Mucosa of descending colon (tissue), 3 donors: ENCODE measurements around the gene ZCCHC14. TPM values are rescaled to one million over a fixed set of nuclear protein-coding genes. Genes with fewer than 3 reads are reported as not detected.

ENCODE experiments used
- ATAC-seq: fragments of 200-7000 bp; cut with Tn5 transposase; one replicate; pipeline ENCODE4 v1.9.1; 2020; ENCODE audit warnings: mild to moderate bottlenecking, moderate library complexity
- DNase-seq, 3 donors: peaks; one replicate each; pipeline ENCODE4 v3.0.0-alpha.2; 2020
- H3K36me3 ChIP-seq: fragments of 200-600 bp; one replicate; pipeline ENCODE4 v1.8.0; 2021; ENCODE audit warnings: low read depth, mild to moderate bottlenecking
- H3K4me1 ChIP-seq: fragments of 200-600 bp; one replicate; pipeline ENCODE4 v1.8.0; 2021; ENCODE audit warnings: low read depth, mild to moderate bottlenecking
- H3K4me3 ChIP-seq: fragments of 200-600 bp; one replicate; pipeline ENCODE4 v1.8.0; 2021; ENCODE audit warnings: mild to moderate bottlenecking
- H3K9me3 ChIP-seq: fragments of 200-600 bp; one replicate; pipeline ENCODE4 v1.8.0; 2021; ENCODE audit warnings: mild to moderate bottlenecking
- intact Hi-C, 2 donors: fragments of 100-400 bp; cut with DNase I in 1 of 2; cut with micrococcal nuclease in 1 of 2; formaldehyde crosslinking; loops; one replicate each; pipeline versions ENCODE4 v1.11.0 to v1.11.1; 2022; cut with DNase I, micrococcal nuclease
- total RNA-seq, 3 donors: library from RNA; stranded (reverse); fragmentation: NEBNext Ultra II Directional in 2 of 3; extraction: Animal tissue kit (Norgen Biotek cat#: 25700) in 2 of 3; gene quantifications; one replicate each; pipeline versions ENCODE4 v1.2.1 to v1.2.4, GENCODE V29; 2021 to 2023
- TF ChIP-seq, protein P1 (sequence below): fragments of 200-600 bp; IDR thresholded peaks from one replicate; pipeline ENCODE4 v1.8.0; 2022; ENCODE audit warnings: antibody characterized with exemption, mild to moderate bottlenecking
- donor health status: DM: no; HTN: no; CAD: no; lungs with moderate emphysema.
- donor health status: DM: no; HTN: no; CAD: no.
- donor health status: DM: no; HTN: yes; CAD: no.

Gene ZCCHC14
- total RNA-seq, 3 donors from 2014 or later: 30.3 to 36.4 (median 32.3) TPM

DNA sequence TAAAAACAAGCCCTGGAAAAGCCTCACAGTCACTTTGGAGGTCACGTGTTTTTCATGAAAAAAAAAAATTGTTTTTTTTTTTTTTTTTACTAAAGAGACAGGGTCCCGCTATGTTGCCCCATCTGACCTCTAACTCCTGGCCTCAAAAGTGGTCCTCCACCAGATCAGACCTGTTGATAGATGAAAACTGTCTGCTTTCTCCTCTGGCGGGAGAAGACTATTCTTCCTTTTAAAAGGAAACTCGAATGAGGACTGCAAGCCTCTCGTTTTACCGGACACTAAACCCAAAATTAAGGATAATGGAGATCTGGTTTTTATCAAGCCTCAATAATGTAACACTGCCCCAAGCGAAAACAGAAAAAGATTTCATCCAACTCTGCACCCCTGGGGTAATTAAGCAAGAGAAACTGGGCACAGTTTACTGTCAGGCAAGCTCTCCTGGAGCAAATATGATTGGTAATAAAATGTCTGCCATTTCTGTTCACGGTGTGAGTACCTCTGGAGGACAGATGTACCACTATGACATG is 25.8 kb downstream of the ZCCHC14 start:
- ATAC-seq: no peak
- Histone ChIP-seq H3K4me1 (peaks cover 28% of the 10 kb centered on the region), H3K36me3 (no peaks in the 10 kb centered on the region), H3K4me3 (no peak overlapping the region), H3K9me3 (no peaks in the 10 kb centered on the region)
- intact Hi-C loops: no loop called here
- TF ChIP-seq, protein P1, sequence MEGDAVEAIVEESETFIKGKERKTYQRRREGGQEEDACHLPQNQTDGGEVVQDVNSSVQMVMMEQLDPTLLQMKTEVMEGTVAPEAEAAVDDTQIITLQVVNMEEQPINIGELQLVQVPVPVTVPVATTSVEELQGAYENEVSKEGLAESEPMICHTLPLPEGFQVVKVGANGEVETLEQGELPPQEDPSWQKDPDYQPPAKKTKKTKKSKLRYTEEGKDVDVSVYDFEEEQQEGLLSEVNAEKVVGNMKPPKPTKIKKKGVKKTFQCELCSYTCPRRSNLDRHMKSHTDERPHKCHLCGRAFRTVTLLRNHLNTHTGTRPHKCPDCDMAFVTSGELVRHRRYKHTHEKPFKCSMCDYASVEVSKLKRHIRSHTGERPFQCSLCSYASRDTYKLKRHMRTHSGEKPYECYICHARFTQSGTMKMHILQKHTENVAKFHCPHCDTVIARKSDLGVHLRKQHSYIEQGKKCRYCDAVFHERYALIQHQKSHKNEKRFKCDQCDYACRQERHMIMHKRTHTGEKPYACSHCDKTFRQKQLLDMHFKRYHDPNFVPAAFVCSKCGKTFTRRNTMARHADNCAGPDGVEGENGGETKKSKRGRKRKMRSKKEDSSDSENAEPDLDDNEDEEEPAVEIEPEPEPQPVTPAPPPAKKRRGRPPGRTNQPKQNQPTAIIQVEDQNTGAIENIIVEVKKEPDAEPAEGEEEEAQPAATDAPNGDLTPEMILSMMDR: no peak
- DNase-seq: no peak

DNA sequence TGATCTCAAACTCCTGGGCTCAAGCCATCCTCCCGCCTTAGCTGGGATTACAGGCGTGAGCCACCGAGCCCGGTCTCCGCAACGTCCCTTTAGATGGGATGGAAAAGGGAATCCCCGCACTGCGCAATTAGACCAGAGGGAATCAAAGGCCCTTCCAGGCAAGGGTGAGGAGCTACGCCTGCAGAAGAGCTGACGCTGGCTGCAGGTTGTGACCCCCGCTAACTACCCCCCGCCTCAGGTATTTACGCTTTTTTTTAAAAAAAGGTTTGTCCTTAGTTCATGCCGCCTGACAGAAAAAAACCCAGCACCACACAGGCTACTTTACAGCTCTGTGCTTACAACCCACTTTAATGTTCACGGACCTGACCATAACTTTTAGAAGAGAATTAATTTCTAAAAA is 26.9 kb downstream of the ZCCHC14 start:
- no peak for ATAC-seq
- Histone ChIP-seq H3K4me1 (peaks cover 28% of the 10 kb centered on the region), H3K36me3 (peaks cover 4% of the 10 kb centered on the region), H3K4me3 (no peak overlapping the region), H3K9me3 (no peaks in the 10 kb centered on the region)
- DNase-seq: no peak
- intact Hi-C loops: no loop called here
- TF ChIP-seq, protein P1: no peak

DNA sequence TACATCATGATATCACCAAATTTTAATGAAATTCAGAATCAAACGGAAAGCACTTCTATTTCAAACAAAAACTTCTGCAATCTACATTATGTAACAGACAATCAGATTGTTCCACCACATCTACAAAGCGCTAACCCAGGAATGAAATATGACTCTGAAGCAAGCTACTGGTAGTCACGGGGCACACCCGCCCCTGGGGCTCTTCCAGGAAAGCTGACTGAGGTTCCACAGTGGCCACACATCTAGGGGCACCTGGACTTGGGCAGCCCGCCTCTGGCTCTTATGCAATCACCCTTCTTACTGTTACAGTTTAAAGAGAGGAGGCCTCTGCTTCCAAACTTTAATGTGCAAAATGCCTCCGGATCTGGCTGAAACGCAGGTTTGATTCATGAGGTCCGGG is 27.5 kb downstream of the ZCCHC14 start:
- intact Hi-C loops: no loop called here
- H3K4me1 ChIP-seq: peaks cover 29% of the 10 kb centered on the region
- peak; percentile 59 for ATAC-seq
- DNase-seq: peak; percentile 55 to 82 (median 69)
- H3K4me3 ChIP-seq: no peak overlapping the region
- peaks cover 4% of the 10 kb centered on the region for H3K36me3 ChIP-seq
- TF ChIP-seq, protein P1: no peak
- H3K9me3 ChIP-seq: no peaks in the 10 kb centered on the region

DNA sequence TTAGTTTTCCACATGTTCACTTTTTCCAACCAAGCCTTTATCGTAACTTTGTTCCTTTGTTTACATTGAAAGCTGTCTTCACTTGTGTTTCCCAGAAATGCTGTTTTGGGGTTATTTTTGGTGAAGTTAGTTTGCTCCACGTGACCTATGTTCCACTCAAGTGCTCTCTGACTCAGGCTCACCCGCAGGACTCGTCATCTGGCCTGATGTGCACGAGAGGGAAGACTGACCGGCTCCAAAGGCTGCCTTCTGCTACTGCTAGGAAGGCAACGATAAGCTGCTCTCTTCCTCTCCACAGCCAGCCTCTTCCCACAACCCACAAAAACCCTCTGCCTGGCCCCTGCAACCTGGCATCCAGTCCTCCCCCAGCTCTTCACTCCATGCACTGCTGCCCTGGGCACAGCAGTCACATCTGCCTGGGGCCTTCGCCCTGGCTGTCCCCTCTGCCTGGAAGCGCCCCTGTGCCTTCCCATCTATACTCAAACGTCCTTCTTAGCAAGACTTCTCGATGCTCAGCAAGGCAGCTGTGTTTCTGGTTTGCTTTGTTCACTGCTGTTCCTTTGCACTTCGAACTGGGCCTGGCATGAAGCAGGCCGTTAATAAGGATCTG is 28.0 kb downstream of the ZCCHC14 start:
- ATAC-seq: peak; percentile 59
- peak in 2 of 3 donors; percentile 51 to 60 for DNase-seq
- TF ChIP-seq, protein P1: no peak
- Histone ChIP-seq H3K9me3 (no peaks in the 10 kb centered on the region), H3K4me1 (peaks cover 29% of the 10 kb centered on the region), H3K4me3 (no peak overlapping the region), H3K36me3 (peaks cover 4% of the 10 kb centered on the region)
- intact Hi-C loops: no loop called here

DNA sequence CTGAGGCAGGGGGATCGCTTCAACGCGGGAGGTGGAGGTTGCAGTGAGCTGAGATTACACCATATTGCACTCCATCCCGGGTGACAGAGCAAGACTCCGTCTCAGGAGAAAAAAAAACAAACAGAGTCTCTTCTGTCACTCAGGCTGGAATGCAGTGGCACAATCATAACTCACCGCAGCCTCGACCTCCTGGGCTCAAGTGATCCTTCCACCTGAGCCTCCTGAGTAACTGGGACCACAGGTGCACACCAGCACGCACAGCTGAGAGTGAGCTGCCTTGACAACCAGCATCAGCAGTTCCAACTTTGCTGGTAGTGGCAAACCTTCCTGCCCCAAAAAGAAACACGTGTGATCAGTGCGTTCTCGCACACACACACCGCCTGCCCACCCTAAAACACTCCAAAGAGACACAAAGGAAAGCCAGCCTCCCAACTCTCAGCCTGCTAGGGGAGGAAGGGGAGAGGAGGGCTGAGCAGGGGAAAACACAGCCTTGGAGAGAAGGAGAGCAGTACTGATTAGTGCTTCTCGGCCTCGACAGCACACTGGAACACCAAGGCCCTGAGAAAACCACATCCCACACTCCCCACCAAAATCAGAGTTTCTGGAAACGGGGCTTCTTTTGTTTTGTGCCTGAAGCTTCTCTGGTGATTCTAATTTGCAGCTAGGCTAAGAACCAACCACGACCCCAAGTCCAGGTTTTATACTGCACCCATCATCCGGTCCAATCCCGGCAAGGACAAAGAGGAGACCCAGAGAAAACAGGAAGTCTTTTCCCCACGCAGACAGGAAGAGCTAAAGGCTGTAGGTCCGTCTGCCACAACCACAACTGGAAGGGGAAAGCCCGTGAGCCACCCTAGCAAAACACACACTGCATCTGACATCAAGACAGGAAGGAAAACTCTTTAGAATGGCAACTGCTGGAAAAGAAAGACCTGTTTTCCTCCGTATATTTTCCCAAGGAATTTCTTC is 28.8 kb downstream of the ZCCHC14 start:
- peak; percentile 26 for ATAC-seq
- TF ChIP-seq, protein P1: no peak
- peak in 1 of 3 donors; percentile 48 for DNase-seq
- intact Hi-C loops: no loop called here
- H3K36me3 ChIP-seq: peaks cover 4% of the 10 kb centered on the region
- H3K9me3 ChIP-seq: no peaks in the 10 kb centered on the region
- H3K4me3 ChIP-seq: no peak overlapping the region
- H3K4me1 ChIP-seq: peaks cover 29% of the 10 kb centered on the region
